ENCODE measurements around the gene GPSM1. TPM values are rescaled to one million over a fixed set of nuclear protein-coding genes. Genes with fewer than 3 reads are reported as not detected.

The GPSM1 gene
- total RNA-seq, 1 donor from 2014 or later: 6.2 TPM

- H3K36me3 Mint-ChIP-seq: no peaks in the 10 kb centered on the region
- peaks cover 17% of the 10 kb centered on the region for H3K4me1 Mint-ChIP-seq
- no peaks in the 10 kb centered on the region for H3K9me3 ChIP-seq (ENCODE audit: low read depth)
- no peak overlapping the region for H3K4me3 Mint-ChIP-seq
- no peak overlapping the region for H3K9ac ChIP-seq
- H3K27me3 Mint-ChIP-seq (ENCODE audit: insufficient read depth, low read depth): peaks cover 3% of the 10 kb centered on the region
- H3F3A ChIP-seq (ENCODE audit: low read depth): no peaks in the 10 kb centered on the region
- no peaks in the 10 kb centered on the region for H3K79me2 ChIP-seq (ENCODE audit: low read depth)
- TF ChIP-seq EZH2phosphoT487 (IDR thresholded peaks at IDR 0.05) (no peak), CTCF (IDR thresholded peaks at IDR 0.05) (no peak), EZH2 (IDR thresholded peaks at IDR 0.05) (no peak)
- no peak overlapping the region for H3K4me3 ChIP-seq
- H2AFZ ChIP-seq (replicated peaks): no peak overlapping the region
- H3K36me3 ChIP-seq: no peaks in the 10 kb centered on the region
- H3K27ac Mint-ChIP-seq: no peak overlapping the region
- H3K9me3 Mint-ChIP-seq: no peaks in the 10 kb centered on the region
- no peaks in the 10 kb centered on the region for H3K27me3 ChIP-seq
- DNase-seq (ENCODE audit: low spot score): no peak
- H4K20me1 ChIP-seq (ENCODE audit: low read depth): no peaks in the 10 kb centered on the region
- no peak overlapping the region for H3K4me2 ChIP-seq
- H3K4me1 ChIP-seq: no peaks in the 10 kb centered on the region
- no peak overlapping the region for H3K27ac ChIP-seq
These were observed 26.5 kb upstream of the GPSM1 start for GRCh38 chr9:136300866-136301265.

GRCh38 chr9:136302527-136302926 is 24.8 kb upstream of the GPSM1 start:
- DNase-seq (ENCODE audit: low spot score): no peak
- no peak overlapping the region for H3K4me3 ChIP-seq
- no peaks in the 10 kb centered on the region for H4K20me1 ChIP-seq (ENCODE audit: low read depth)
- no peaks in the 10 kb centered on the region for H3K9me3 ChIP-seq (ENCODE audit: low read depth)
- no peak overlapping the region for H3K27ac ChIP-seq
- no peak overlapping the region for H3K9ac ChIP-seq
- no peaks in the 10 kb centered on the region for H3K9me3 Mint-ChIP-seq
- no peaks in the 10 kb centered on the region for H3K36me3 ChIP-seq
- no peaks in the 10 kb centered on the region for H3K79me2 ChIP-seq (ENCODE audit: low read depth)
- no peak overlapping the region for H3K27ac Mint-ChIP-seq
- no peak overlapping the region for H3K4me3 Mint-ChIP-seq
- H3K36me3 Mint-ChIP-seq: no peaks in the 10 kb centered on the region
- H3K27me3 Mint-ChIP-seq (ENCODE audit: insufficient read depth, low read depth): peaks cover 6% of the 10 kb centered on the region
- H3K4me2 ChIP-seq: no peak overlapping the region
- H3F3A ChIP-seq (ENCODE audit: low read depth): peaks cover 5% of the 10 kb centered on the region
- peaks cover 16% of the 10 kb centered on the region for H3K4me1 Mint-ChIP-seq
- no peak for TF ChIP-seq EZH2 (IDR thresholded peaks at IDR 0.05)
- TF ChIP-seq CTCF (IDR thresholded peaks at IDR 0.05): no peak
- no peak for TF ChIP-seq EZH2phosphoT487 (IDR thresholded peaks at IDR 0.05)
- no peaks in the 10 kb centered on the region for H3K4me1 ChIP-seq
- no peak overlapping the region for H2AFZ ChIP-seq (replicated peaks)
- no peaks in the 10 kb centered on the region for H3K27me3 ChIP-seq

GRCh38 chr9:136303066-136303824 is 24.1 kb upstream of the GPSM1 start:
- Histone ChIP-seq H3F3A (ENCODE audit: low read depth) (peaks cover 12% of the 10 kb centered on the region), H3K9me3 (ENCODE audit: low read depth) (no peaks in the 10 kb centered on the region), H3K4me1 (no peaks in the 10 kb centered on the region), H3K79me2 (ENCODE audit: low read depth) (no peaks in the 10 kb centered on the region), H3K4me2 (no peak overlapping the region), H3K27ac (no peak overlapping the region), H3K27me3 (no peaks in the 10 kb centered on the region), H2AFZ (replicated peaks) (no peak overlapping the region), H3K4me3 (no peak overlapping the region), H3K9ac (no peak overlapping the region), H3K36me3 (no peaks in the 10 kb centered on the region), H4K20me1 (ENCODE audit: low read depth) (no peaks in the 10 kb centered on the region)
- Mint-ChIP-seq H3K27me3 (ENCODE audit: insufficient read depth, low read depth) (peaks cover 6% of the 10 kb centered on the region), H3K27ac (no peak overlapping the region), H3K4me3 (no peak overlapping the region), H3K4me1 (peaks cover 15% of the 10 kb centered on the region), H3K9me3 (no peaks in the 10 kb centered on the region), H3K36me3 (no peaks in the 10 kb centered on the region)
- TF ChIP-seq EZH2 (IDR thresholded peaks at IDR 0.05) (no peak), CTCF (IDR thresholded peaks at IDR 0.05) (no peak), EZH2phosphoT487 (IDR thresholded peaks at IDR 0.05) (no peak)
- no peak for DNase-seq (ENCODE audit: low spot score)
